GM23338 (cell line): ENCODE data around the gene MALSU1.

Experiments used
- CREB1 ChIP-seq: fragments of 250-450 bp; sonication (Bioruptor Pico); IDR thresholded peaks from 2 replicates; pipeline ENCODE4 v1.5.0; 2020; ENCODE audit warnings: low read depth, mild to moderate bottlenecking, moderate library complexity
- CTCF ChIP-seq, 2 experiments: fragments of 200-600 bp in 1 of 2; sonication (generic) in 1 of 2; conservative IDR thresholded peaks; 2 replicates each; pipeline versions ENCODE4 v1.5.1 to v1.6.1; 2016 to 2017; ENCODE audit warnings: antibody characterized with exemption in 2 of 2, low read depth in 2 of 2, mild to moderate bottlenecking in 2 of 2, moderate library complexity in 1 of 2
- ETS1 ChIP-seq: IDR thresholded peaks from 2 replicates; pipeline ENCODE4 v1.6.1; 2016; ENCODE audit warnings: antibody characterized with exemption
- EZH2 ChIP-seq: fragments of 200-600 bp; sonication (generic); IDR thresholded peaks from one replicate; pipeline ENCODE4 v1.8.0; 2017; ENCODE audit warnings: antibody characterized with exemption, mild to moderate bottlenecking, low read depth; ENCODE audit not compliant: unreplicated experiment
- EZH2phosphoT487 ChIP-seq: fragments of 200-600 bp; sonication (generic); IDR thresholded peaks from one replicate; pipeline ENCODE4 v1.8.1; 2018; ENCODE audit warnings: antibody characterized with exemption; ENCODE audit not compliant: unreplicated experiment
- JUNB ChIP-seq: IDR thresholded peaks from one replicate; pipeline ENCODE4 v1.6.1; 2016; ENCODE audit warnings: antibody characterized with exemption; ENCODE audit not compliant: unreplicated experiment
- NANOG ChIP-seq: IDR thresholded peaks from 2 replicates; pipeline ENCODE4 v1.6.1; 2016; ENCODE audit warnings: antibody characterized with exemption, borderline replicate concordance
- POLR2AphosphoS5 ChIP-seq: IDR thresholded peaks from 2 replicates; pipeline ENCODE4 v1.6.1; 2016; ENCODE audit warnings: antibody characterized with exemption, low read depth
- REST ChIP-seq: IDR thresholded peaks from one replicate; pipeline ENCODE4 v1.6.1; 2018; ENCODE audit warnings: antibody characterized with exemption; ENCODE audit not compliant: unreplicated experiment
- STAT1 ChIP-seq: IDR thresholded peaks from one replicate; pipeline ENCODE4 v1.6.1; 2016; ENCODE audit warnings: antibody characterized with exemption; ENCODE audit not compliant: unreplicated experiment
- ZNF114 ChIP-seq: fragments of 250-450 bp; sonication (Bioruptor Pico); IDR thresholded peaks from 2 replicates; pipeline ENCODE4 v1.5.0; 2020; ENCODE audit warnings: mild to moderate bottlenecking, moderate library complexity
- ZNF331 ChIP-seq: fragments of 250-450 bp; sonication (Bioruptor Pico); IDR thresholded peaks from 2 replicates; pipeline ENCODE4 v1.5.0; 2020; ENCODE audit warnings: low read depth, mild to moderate bottlenecking, moderate library complexity

GRCh38 chr7:23264916-23265458, 34.2 kb upstream of the MALSU1 start:
- TF ChIP-seq CTCF (conservative IDR thresholded peaks at IDR 0.05; ENCODE audit: low read depth in 2 of 2): no peak
- TF ChIP-seq EZH2: no peak
- TF ChIP-seq REST: no peak
- TF ChIP-seq POLR2AphosphoS5: no peak
- TF ChIP-seq EZH2phosphoT487: no peak
- no peak for TF ChIP-seq ZNF114 (CRISPR knock-in tag)
- no peak for TF ChIP-seq STAT1
- no peak for TF ChIP-seq JUNB
- TF ChIP-seq CREB1: no peak
- no peak for TF ChIP-seq NANOG
- no peak for TF ChIP-seq ETS1
- no peak for TF ChIP-seq ZNF331 (CRISPR knock-in tag)
